Activated CD8-positive, alpha-beta memory T cell treated with anti-CD3 and anti-CD28 coated beads, Interleukin-2, amount 50 U/mL, for 48 hours (primary cell): ENCODE data around the gene SRSF1.
A peak's percentile ranks its signal among the peaks of the same experiment; 100 is the strongest.
"Not testable (repeated sequence)": the region's sequence is repeated elsewhere in the genome, so short reads cannot be mapped to it uniquely, and the experiment has no call there.

Experiments
- DNase-seq: peaks from one replicate; pipeline ENCODE4 v3.0.0-alpha.2; 2020

Gene SRSF1, protein sequence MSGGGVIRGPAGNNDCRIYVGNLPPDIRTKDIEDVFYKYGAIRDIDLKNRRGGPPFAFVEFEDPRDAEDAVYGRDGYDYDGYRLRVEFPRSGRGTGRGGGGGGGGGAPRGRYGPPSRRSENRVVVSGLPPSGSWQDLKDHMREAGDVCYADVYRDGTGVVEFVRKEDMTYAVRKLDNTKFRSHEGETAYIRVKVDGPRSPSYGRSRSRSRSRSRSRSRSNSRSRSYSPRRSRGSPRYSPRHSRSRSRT

DNA sequence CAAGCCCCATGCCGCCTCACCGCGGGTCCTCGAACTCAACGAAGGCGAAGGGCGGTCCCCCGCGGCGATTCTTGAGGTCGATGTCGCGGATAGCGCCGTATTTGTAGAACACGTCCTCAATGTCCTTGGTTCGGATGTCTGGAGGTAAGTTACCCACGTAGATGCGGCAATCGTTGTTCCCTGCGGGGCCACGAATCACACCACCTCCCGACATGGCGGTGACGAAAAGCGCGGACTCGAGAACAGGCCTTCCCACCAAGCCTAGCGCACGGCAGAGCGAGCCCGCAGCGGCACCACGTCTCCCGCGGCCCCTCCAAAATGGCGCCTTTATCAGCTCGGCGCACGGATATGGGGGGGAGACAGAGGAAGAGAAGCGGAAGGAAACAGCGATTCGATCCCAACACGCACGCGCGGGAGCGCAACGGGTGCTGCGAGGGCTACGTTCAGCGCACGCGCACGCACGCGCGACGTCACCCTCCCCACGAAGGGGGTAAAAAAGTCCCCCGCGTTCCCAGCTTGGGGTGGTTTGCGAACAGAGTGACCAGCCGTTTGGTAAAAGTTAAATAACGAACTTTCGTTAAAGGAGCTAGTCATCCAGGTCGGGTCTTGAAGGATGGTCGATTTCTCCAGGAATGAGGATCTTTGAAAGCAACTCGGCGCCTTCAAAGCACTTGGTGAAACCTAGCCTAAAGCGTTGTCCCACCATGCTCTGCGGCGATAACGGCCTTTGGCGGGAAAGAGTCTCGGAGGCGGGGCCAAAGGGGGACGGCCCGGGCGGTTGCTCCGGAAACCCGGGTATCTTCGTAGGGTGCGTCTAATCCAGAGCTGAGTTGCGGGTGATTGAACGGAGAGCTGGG lies at the start of gene SRSF1:
SRSF1 (minus strand) TSS at position 323 of the 857 bp plus-strand sequence; CDS start at position 214, 109 bp downstream.
- DNase-seq = peak; percentile 99

DNA sequence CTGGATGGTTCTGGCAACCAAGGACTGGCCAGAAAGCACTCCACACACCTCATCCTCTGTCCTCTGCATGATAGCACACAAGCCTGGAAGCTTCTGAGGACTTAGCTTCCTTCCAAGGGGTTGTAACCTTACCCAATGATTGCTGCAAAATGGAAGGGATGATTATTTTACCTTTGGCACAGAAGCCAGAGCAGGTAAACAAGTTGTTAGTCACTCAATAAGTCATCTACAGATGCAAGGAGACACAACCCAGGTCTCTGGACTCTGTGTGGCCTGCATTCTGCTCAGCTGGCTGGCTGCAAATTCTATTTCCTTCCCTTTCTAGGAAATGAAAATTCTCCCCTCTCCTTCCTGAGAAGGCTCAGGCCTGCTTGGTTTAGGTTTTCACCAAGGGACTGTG lies 49.4 kb upstream of the SRSF1 start:
- no peak for DNase-seq

DNA sequence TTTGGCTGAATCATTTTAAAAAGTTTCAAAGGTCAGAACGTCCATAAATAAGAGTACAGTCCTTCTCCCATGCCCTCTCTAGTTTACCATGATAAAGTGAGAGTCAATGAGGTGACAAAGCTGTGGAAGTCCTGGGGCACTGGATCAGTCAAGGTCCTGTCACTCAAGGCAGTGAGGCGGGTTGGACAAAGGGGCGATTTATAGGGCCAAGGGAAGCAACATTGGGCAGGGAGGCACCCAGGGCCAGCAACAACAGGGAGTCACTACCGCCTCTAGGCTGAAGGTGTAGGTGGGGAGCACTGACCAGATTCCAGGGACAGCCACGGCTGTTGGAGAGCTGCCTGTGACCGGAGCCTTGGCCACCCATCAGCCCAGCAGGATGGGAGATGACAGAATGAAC lies 47.6 kb upstream of the SRSF1 start:
- DNase-seq = no peak

DNA sequence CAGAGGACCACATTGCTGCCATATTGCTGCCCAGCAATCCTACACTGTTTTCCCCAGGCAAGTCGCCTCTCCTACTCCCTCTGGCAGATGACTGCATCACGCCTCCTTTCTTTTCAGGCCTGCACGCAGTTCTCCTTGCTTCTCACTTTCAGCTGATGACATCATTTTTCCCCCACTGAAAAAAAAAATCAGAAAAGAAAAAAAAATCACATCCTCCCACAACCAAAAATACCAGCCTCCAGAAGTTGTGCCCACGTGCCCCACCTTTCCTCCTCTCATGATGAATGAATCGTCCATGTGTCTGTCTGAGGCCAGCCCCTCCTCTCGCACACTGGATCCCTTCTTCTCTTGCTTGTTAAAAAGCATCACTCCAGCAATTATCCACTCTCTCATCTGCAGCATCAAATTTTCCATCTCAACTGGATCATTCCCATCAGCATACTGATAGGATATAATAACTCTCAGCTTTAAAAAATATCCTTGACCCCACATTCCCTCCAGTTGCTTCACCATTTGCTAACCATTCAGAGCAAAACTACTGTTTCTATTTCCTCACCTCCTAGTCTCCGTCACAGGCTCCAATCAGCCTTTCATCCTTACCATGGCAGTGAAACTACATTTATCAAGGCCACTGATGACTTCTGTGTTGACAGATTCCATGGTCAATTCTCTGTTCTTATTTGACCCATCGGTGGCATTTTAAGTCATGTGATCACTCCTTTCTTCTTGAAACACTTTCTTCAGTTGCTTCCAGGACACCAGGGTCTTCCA lies 46.1 kb upstream of the SRSF1 start:
- DNase-seq = no peak

DNA sequence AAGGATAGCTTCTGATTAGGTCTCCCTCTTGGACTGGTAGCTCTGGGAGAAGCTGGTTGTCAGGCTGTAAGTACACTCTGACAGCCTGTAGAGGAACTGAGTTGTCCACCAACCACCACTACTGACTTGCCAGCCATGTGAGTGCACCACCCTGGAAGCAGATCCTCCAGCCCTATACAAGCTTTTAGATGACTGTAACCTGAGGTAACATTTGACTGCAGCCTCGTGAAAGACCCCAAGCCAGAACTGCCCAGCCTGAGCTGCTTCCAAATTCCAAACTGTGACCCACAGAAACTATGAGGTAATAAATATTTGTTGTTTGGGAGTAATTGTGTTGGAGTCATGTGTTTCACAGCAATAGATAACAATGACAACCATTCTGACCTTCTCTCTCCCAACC lies 45.4 kb upstream of the SRSF1 start:
- DNase-seq = no peak

DNA sequence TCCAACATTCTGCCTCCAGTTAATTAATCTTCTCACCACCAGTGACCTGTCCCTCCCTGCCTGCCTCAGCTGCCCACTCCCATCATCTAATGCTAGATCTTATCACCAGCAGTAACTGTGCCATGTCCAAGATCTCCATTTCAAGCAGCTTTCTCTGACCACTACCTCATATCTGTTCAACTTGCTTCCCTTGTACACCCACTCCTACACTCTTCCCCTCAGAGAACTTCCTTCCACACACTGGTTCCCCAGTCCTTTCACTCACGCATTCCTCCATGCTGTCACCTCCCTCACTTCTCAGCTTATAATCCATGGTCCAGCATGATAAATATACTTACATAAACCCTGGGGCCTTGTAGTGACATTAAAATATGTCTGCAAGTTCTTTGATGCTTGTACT lies 44.4 kb upstream of the SRSF1 start:
- no peak for DNase-seq

DNA sequence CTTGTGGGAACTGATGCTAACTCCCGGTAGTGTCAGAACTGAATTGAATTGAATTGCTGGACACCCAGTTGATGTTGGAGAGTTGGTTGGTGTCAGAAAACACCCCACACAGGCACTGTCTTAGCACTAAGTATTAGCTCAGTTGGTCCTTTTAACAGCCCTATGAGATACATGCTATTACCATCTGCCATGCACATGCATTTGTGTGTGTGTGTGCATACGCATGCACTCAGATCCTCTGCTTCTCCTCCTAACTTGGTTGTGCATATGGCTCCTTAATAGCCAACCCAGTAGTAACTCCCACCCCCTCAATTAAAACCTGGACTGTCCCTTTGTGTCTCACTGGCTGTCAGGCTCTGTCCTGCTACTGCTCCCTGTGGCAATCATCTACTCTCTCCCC lies 43.9 kb upstream of the SRSF1 start:
- DNase-seq = no peak

DNA sequence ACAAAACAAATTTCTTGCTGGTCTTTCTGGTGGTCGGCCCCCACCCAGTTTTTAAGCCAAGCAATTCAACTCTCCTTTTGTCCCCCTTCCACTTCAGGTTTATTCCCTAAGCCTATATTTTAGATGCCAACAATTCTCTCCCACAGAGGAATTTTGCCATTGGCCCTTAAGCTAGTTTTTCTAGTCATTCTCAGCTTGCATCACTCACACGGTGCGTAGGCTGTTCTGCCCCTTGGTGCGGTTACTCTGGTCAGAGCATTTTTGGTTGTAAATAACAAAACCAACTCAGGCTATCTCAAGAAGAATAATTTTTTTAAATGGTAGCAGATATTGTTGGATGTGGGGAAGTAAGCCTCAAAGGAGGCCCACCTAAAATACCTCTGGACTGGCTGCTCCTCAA lies 42.5 kb upstream of the SRSF1 start:
- no peak for DNase-seq

DNA sequence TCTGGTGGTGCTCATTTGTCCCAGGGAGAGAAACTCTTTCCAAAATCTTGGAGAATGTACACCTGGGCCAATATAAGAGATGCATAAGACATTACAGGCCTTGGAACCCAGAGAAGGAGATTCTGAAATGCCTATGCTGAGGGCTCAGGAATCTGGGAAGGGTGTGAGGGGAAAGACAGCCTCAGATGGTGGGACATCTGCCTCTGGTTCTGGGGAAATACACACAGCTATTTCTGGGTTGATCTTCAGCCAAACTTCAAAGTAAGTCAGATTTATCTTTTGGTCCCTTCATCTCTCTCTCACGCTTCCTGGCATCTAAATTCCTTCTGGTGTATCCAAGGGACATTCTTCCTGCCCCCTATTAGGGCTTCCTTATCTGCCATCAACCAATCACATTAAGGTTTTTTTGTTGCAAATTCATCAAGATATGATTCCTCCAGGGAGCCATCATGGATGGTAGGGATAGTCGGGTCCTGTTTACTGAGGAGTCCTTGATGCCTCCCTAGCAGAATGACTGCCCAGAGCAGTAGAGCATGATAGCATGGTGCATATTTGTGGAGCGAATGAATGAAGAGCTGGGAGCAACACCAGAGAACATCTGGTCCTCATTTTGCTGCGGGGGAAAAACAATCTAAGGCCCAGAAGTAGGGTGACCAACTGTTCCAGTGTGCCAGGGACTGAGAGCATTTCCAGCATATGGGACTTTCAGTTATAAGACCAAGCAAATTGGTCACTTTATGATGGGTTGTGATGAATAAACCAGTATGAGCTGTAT lies 40.5 kb upstream of the SRSF1 start:
- DNase-seq = no peak

DNA sequence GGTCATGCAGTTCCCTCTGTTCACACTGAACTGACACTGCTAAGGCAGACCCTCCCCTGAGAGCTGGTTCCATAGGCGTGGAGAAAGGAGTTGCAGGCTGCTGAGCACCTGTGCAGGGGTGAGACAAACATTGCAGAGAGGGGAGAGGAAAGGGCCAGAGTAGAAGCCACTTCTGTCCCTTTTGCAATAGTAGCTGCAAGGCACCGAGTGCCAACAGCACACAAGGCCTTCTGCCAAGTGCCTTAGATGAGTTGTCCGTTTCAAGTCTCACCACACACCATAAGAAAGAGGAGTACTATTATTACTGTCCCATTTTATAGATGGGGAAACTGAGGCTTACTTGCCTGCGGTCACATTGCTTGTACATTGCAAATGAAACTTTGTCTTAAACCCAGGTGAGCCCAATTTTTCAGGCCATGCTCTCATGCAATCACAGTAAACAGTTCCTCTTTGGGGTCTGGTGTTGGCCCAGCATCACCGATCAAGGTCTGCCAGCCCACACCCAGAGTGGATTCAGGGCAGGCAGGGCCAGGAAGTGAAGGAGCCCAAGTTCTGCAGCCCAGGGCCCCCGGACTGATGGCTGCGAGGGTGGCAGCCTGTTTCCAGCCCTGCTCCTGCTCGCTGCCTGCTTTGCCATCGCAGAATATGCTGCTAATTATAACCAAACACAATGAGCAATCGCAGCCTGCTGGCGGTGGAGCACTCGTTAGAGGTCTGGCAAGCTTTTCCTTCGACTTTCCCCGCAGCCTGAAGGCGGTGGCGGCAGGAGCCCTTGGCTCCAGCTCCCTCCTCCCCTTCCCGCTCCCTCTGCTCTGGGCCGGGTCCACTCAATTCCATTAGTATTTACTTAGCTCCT lies 39.4 kb upstream of the SRSF1 start:
- no peak for DNase-seq

DNA sequence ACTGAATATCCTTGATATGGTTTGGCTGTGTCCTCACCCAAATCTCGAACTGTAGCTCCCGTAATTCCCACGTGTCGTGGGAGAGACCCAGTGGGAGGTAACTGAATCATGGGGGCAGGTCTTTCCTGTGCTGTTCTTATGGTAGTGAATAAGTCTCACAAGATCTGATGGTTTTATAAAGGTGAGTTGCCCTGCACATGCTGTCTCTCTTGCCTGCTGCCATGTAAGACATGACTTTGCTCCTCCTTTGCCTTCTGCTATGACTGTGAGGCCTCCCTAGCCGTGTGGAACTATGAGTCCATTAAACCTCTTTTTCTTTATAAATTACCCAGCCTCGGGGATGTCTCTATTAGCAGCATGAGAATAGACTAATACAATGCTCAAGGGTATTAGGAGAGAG lies 37.2 kb upstream of the SRSF1 start:
- not testable (repeated sequence) for DNase-seq

DNA sequence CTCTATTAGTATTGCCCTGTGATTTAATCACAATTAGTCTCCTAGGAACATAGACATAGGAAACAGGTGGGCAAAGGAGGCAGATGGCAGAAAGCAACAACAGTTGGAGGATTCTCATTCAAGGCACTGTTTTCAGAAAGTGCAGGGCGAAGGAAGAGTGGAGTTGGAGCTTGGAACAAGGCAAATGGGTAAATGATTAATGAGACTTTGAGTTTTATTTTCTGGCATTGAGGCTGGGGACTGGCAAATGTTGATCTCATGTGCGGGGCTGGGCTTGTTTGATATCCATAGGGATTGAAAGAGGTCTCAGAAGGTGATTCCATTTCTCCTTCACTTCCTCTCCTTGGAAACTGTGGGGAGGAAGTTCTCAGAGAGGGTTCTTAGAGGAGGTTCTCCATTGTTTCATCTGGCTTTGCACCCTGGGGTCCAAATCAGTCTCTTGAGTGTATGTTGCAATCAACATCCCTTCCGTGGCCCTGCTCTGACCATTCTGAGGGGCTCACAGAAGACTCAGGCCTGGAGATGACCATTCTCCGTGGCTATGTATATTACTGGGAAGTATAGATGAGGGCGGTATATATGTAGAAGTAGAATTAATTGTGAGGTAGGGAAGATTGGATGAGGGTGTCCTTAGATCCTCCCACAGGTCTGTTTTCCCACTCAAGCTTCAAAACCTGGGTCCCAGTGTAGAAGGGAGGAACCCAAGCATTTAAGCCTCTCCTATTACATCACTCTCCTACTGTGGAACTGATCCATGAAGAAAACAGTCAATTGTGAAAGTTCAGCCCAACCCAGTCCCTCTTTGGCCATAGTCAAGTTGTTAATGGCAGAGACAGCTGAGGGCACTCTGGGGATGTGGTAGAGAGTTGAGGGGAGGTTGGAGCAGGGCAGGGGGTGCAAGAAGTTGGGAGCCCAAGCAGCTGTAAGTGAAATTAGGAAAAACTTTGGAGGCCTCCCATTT lies 36.5 kb upstream of the SRSF1 start:
- DNase-seq = no peak

DNA sequence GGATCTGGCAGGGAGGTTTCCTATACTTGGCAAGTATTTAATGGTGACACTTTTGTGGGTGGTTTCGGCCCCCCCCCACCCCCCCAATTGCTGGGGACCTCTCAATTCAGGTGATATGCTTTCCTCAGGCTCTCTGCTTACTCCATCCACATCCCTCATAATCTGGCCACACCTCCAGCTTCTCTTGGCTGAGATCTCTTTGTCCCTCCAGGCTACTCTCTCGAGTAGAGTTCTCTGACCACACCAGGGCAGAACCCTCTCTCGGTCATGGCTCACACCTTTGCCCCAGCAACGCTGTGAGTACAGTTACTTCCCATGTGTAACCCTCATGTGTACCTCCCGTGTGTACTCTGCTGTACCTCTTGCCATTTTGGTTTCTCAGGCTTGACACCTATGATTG lies 34.1 kb upstream of the SRSF1 start:
- no peak for DNase-seq

DNA sequence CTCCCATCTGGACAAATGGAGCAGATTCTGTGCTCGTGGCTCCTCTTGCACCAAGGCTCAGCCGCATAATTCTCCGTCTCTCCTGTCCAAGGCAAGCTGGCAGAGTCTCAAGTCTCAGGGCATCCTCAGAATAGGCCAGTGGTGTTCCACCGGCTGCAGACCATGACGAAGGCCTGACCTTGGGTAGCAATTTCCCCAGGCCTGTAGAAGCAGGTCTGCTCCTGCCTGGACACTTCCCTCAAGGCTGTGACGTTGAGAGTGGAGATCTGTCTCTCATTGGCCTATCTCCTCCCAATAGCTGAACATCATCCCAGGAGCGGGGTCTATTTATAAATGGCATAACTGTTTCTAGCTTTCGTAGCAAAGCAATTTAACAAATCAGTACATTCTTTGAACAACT lies 33.3 kb upstream of the SRSF1 start:
- DNase-seq = no peak

DNA sequence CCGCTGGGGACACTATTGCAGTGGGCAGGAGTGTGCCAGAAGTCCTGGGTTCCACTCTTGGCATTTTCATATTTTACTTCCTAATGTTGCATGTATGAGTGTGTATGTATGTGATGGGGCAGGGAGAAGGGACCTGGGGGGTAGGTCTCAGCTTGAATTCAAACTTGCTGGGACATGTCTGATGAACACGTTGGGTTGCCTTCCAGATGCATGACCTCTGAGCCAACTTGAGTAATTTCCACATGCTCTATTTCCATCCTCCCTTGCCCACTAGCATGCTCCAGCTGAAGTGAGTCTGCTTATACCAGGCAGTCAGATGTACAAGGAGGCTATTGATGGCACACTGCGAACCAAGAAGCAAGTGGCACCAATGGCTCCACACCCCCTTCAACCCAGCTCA lies 32.9 kb upstream of the SRSF1 start:
- DNase-seq = no peak

DNA sequence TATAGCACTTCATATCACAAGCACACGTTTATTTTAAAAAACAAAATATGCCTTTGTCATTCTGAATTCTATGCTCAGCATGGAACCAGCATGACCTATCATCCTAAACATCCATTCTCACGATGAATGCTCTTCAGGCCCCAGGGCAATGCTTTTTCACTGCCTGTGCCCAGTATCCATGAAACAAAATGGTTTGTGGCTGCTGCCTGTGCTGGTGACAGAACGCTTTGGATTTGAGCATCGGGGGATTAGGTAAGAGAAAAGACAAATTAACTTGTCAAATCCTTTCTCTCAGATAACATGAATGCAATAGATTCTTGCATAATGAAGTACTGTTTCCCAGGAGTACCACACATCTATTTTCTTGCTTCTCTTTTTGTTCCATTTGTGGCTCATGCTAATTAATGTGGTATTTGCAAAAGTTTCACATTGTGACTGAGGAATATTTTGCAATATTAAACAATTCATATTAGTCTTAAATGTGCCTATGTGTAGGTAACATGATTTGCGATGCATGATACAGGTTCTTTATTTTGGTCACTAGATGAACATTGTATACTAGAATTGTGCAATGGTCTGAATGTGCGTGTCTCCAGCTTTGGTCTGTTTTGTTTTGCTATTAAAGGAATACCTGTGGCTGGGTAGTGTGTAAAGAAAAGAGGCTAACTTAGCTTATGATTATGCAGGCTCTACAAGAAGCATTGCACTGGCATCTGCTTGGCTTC lies 25.8 kb upstream of the SRSF1 start:
- no peak for DNase-seq

DNA sequence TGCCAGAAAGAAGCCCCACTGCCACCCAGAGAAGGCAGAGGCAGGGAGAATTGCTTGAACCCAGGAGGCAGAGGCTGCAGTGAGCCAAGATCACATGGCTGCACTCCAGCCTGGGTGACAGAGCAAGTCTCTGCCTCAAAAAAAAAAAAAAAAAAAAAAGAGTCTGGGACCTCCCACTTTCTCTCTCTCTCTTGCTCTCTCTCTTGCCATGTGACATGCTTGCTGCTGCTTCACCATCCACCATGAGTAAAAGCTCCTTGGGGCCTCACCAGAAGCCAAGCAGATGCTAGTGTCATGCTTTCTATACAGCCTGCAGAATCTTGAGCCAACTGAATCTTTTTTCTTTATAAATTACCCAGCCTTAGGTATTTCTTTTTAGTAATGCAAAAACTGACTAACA lies 21.5 kb upstream of the SRSF1 start:
- DNase-seq = no peak

DNA sequence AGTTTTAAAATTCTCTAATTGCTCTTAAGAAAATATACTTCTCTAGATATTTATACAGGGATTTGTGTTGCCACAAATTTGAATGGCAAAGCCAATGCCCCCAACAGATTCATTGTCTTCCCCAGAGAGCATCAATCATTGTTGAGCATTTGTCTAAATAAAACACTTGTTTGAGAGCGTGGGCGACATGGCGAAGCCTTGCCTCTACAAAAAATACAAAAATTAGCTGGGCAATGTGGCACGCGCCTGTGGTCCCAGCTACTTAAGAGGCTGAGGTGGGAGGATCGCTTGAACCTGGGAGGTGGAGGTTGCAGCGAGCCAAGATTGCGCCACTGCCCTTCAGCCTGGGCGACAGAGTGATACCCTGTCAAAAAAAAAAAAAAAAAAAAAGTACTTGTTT lies 13.4 kb upstream of the SRSF1 start:
- DNase-seq = no peak

DNA sequence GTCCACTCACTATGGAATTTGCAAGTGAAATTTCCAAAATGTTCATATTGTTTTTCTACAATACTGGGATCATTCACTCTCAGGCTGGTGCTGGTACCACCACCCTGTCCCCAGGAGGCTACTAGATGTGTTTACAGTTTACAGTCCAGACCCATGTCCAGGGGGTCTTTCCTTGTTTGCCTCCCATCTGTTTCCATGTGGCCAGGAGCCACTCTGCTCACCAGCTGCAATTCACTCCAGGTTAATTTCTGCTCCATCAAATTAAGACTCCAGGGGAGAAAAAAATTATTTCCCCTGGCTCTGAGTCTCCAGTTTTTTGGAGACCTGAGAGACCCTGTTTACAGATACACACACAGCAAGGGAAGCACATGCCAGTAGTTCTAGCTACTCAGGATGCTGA lies 12.5 kb upstream of the SRSF1 start:
- DNase-seq = no peak

DNA sequence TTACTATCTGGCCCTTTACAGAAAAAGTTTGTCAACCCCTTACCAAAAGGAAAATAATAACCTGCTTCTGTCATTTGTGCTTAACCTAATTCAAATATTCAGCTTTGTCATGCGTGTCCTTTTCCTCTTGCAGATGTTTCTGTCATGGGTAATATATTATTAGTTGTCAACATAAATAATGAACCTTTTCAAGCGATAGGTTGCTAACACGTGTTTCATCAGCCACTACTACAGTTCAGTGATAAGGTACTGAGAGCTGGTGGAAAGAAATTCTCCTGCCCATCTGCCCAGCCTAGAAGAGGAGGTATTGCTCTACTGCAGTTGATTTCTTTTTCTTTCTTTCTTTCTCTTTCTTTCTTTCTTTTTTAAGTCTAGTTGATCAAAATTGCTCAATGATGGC lies 12.0 kb upstream of the SRSF1 start:
- no peak for DNase-seq
